BE2C (cell line): Measurements from ENCODE around the gene NUDCD2.

Source experiments
- DNase-seq: peaks from one replicate; pipeline ENCODE4 v3.0.0-alpha.2; 2020
- H3K27me3 ChIP-seq: fragments of 250-450 bp; sonication (Bioruptor Pico); 2 replicates; pipeline ENCODE4 v1.5.1; 2020; ENCODE audit warnings: mild to moderate bottlenecking
- H3K36me3 ChIP-seq: fragments of 250-450 bp; sonication (Bioruptor Pico); 2 replicates; pipeline ENCODE4 v1.5.1; 2020; ENCODE audit warnings: mild to moderate bottlenecking
- H3K4me1 ChIP-seq: fragments of 250-450 bp; sonication (Bioruptor Pico); 2 replicates; pipeline ENCODE4 v1.5.1; 2020
- H3K4me3 ChIP-seq: 2 replicates; pipeline ENCODE4 v1.5.1; 2011; ENCODE audit warnings: low read depth, low read length
- H3K9me3 ChIP-seq: fragments of 250-450 bp; sonication (Bioruptor Pico); 2 replicates; pipeline ENCODE4 v1.5.1; 2020
- CTCF ChIP-seq: IDR thresholded peaks from 2 replicates; pipeline ENCODE4 v1.5.1; 2012; ENCODE audit warnings: mild to moderate bottlenecking, low read depth, low read length

NUDCD2 gene

GRCh38 chr5:163408311-163408923 lies 51.5 kb downstream of the NUDCD2 start:
- DNase-seq = peak; percentile 53
- Histone ChIP-seq H3K4me3 (peak overlapping the region; percentile 38), H3K4me1 (no peaks in the 10 kb centered on the region), H3K36me3 (no peaks in the 10 kb centered on the region), H3K9me3 (no peaks in the 10 kb centered on the region), H3K27me3 (no peaks in the 10 kb centered on the region)
- peak; percentile 95 for TF ChIP-seq CTCF

- Histone ChIP-seq H3K27me3 (no peaks in the 10 kb centered on the region), H3K4me3 (no peak overlapping the region), H3K36me3 (no peaks in the 10 kb centered on the region), H3K4me1 (no peaks in the 10 kb centered on the region), H3K9me3 (no peaks in the 10 kb centered on the region)
- no peak for TF ChIP-seq CTCF
- DNase-seq = no peak
Observed at GRCh38 chr5:163407034-163407655, 52.8 kb downstream of the NUDCD2 start.

- no peak for DNase-seq
- H3K9me3 ChIP-seq = no peaks in the 10 kb centered on the region
- no peaks in the 10 kb centered on the region for H3K4me1 ChIP-seq
- TF ChIP-seq CTCF = no peak
- H3K27me3 ChIP-seq = no peaks in the 10 kb centered on the region
- no peak overlapping the region for H3K4me3 ChIP-seq
- no peaks in the 10 kb centered on the region for H3K36me3 ChIP-seq
Observed at GRCh38 chr5:163404364-163405173, 55.3 kb downstream of the NUDCD2 start.

DNA sequence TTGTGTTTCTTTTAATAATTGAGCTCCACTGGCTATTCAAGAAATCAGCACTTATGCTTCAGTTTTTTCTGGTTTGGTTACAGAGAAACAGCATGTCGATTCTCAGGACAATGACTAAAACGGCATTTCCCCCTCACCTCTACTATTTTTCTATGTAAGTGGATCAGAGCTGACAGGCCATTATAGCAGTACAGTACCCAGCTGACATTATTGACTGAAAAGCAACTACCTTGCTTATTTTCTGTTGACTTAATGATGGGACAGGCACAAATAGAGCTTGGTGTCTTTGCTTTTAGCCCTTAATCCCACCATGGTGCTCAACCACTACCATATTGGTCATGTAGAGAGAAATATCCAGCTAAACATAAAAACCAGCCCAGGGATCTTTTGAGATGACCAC lies 57.9 kb downstream of the NUDCD2 start:
- H3K36me3 ChIP-seq = no peaks in the 10 kb centered on the region
- H3K27me3 ChIP-seq = no peaks in the 10 kb centered on the region
- TF ChIP-seq CTCF = no peak
- H3K4me3 ChIP-seq = no peak overlapping the region
- no peak for DNase-seq
- no peaks in the 10 kb centered on the region for H3K9me3 ChIP-seq
- no peaks in the 10 kb centered on the region for H3K4me1 ChIP-seq

- Histone ChIP-seq H3K9me3 (no peaks in the 10 kb centered on the region), H3K4me3 (no peak overlapping the region), H3K27me3 (no peaks in the 10 kb centered on the region), H3K36me3 (no peaks in the 10 kb centered on the region), H3K4me1 (no peaks in the 10 kb centered on the region)
- no peak for TF ChIP-seq CTCF
- DNase-seq = no peak
Observed at GRCh38 chr5:163401271-163401670, 58.6 kb downstream of the NUDCD2 start.

- H3K36me3 ChIP-seq = no peaks in the 10 kb centered on the region
- no peak overlapping the region for H3K4me3 ChIP-seq
- TF ChIP-seq CTCF = no peak
- H3K9me3 ChIP-seq = no peaks in the 10 kb centered on the region
- no peaks in the 10 kb centered on the region for H3K27me3 ChIP-seq
- no peak for DNase-seq
- no peaks in the 10 kb centered on the region for H3K4me1 ChIP-seq
Observed at GRCh38 chr5:163399923-163400322, 60.0 kb downstream of the NUDCD2 start.
